HepG2 (cell line): Measurements from ENCODE around the gene GPER1. TPM values are rescaled to one million over a fixed set of nuclear protein-coding genes. Genes with fewer than 3 reads are reported as not detected.

Source experiments
- ARID2 ChIP-seq: sonication (generic); formaldehyde crosslinking; IDR thresholded peaks from 2 replicates; pipeline ENCODE4 v1.8.1; 2022; ENCODE audit warnings: mild to moderate bottlenecking, missing genetic modification reagents, borderline replicate concordance
- ARNTL ChIP-seq: sonication (generic); formaldehyde crosslinking; IDR thresholded peaks from 2 replicates; pipeline ENCODE4 v1.4.0; 2020; ENCODE audit warnings: mild to moderate bottlenecking, missing genetic modification reagents
- GATAD2A ChIP-seq: IDR thresholded peaks from 2 replicates; pipeline ENCODE4 v1.6.1; 2016
- SOX6 ChIP-seq, 2 experiments: fragments of 450-650 bp in 1 of 2; sonication (generic) in 1 of 2; formaldehyde crosslinking in 1 of 2; IDR thresholded peaks; 2 replicates each; pipeline versions ENCODE4 v1.4.0 to v1.6.1; 2017 to 2020; ENCODE audit warnings: antibody characterized with exemption in 1 of 2, mild to moderate bottlenecking in 1 of 2, missing genetic modification reagents in 1 of 2
- YY1 ChIP-seq: IDR thresholded peaks from 2 replicates; pipeline ENCODE4 v1.6.1; 2011; ENCODE audit warnings: low read length, low read depth, moderate library complexity, mild to moderate bottlenecking; ENCODE audit not compliant: insufficient read depth, insufficient replicate concordance
- ZBTB38 ChIP-seq: sonication (generic); formaldehyde crosslinking; IDR thresholded peaks from 2 replicates; pipeline ENCODE4 v1.5.1; 2020; ENCODE audit warnings: mild to moderate bottlenecking, missing genetic modification reagents
- ZC3H4 ChIP-seq: sonication (generic); formaldehyde crosslinking; IDR thresholded peaks from 2 replicates; pipeline ENCODE4 v1.4.0; 2020; ENCODE audit warnings: missing genetic modification reagents, borderline replicate concordance
- ZNF317 ChIP-seq: sonication (generic); formaldehyde crosslinking; IDR thresholded peaks from 2 replicates; pipeline ENCODE4 v1.5.0; 2020; ENCODE audit warnings: mild to moderate bottlenecking, missing genetic modification reagents
- ZNF350 ChIP-seq: sonication (generic); formaldehyde crosslinking; IDR thresholded peaks from 2 replicates; pipeline ENCODE4 v1.4.0; 2020; ENCODE audit warnings: mild to moderate bottlenecking, low read depth, missing genetic modification reagents, borderline replicate concordance
- ZNF569 ChIP-seq: sonication (generic); formaldehyde crosslinking; IDR thresholded peaks from 2 replicates; pipeline ENCODE4 v1.5.0; 2020; ENCODE audit warnings: mild to moderate bottlenecking, missing genetic modification reagents, moderate library complexity, borderline replicate concordance
- ZNF772 ChIP-seq: sonication (generic); formaldehyde crosslinking; IDR thresholded peaks from 2 replicates; pipeline ENCODE4 v1.5.0; 2020; ENCODE audit warnings: mild to moderate bottlenecking, missing genetic modification reagents
- ZNF780A ChIP-seq: sonication (generic); formaldehyde crosslinking; IDR thresholded peaks from 2 replicates; pipeline ENCODE4 v1.8.0; 2022; ENCODE audit warnings: mild to moderate bottlenecking, missing genetic modification reagents, moderate library complexity
- ZSCAN29 ChIP-seq: sonication (generic); formaldehyde crosslinking; conservative IDR thresholded peaks from 2 replicates; pipeline ENCODE4 v1.4.0; 2020; ENCODE audit warnings: mild to moderate bottlenecking, missing genetic modification reagents
- polyA plus RNA-seq, 8 experiments: library from polyadenylated mRNA; depleted of rRNA in 3 of 8; stranded (reverse) in 7 of 8; unstranded in 1 of 8; fragments of >200 nt; fragmentation: Illumina TruSeq in 4 of 8; extraction: Trizol in 4 of 8; gene quantifications; 2 replicates each; pipeline versions ENCODE4 v1.2.1 to v1.2.3, GENCODE V29; 2011 to 2016; ENCODE audit warnings: low read depth in 4 of 8, missing spikeins in 1 of 8, mixed read lengths in 1 of 8; ENCODE audit not compliant: insufficient read depth in 1 of 8
- total RNA-seq, 5 experiments: library from RNA; depleted of rRNA; stranded (reverse); fragments of >200 nt; fragmentation: Illumina TruSeq; extraction: Trizol; gene quantifications; 2 replicates each; pipeline ENCODE4 v1.2.3, GENCODE V29; 2016; ENCODE audit warnings: low read depth in 1 of 5
- TF ChIP-seq, protein P1 (sequence below): sonication (generic); formaldehyde crosslinking; IDR thresholded peaks from 2 replicates; pipeline ENCODE4 v1.5.0; 2020; ENCODE audit warnings: missing genetic modification reagents
- TF ChIP-seq, protein P2 (sequence below): sonication (generic); formaldehyde crosslinking; IDR thresholded peaks from 2 replicates; pipeline ENCODE4 v1.4.0; 2020; ENCODE audit warnings: mild to moderate bottlenecking, missing genetic modification reagents
- TF ChIP-seq, protein P3 (sequence below): sonication (generic); formaldehyde crosslinking; IDR thresholded peaks from 2 replicates; pipeline ENCODE4 v1.4.0; 2020; ENCODE audit warnings: missing genetic modification reagents
- TF ChIP-seq, protein P4 (sequence below): IDR thresholded peaks from 2 replicates; pipeline ENCODE4 v1.6.1; 2012; ENCODE audit warnings: low read depth, low read length, improper control_type of control experiment
- TF ChIP-seq, protein P5 (sequence below): IDR thresholded peaks from 2 replicates; pipeline ENCODE4 v1.6.1; 2016; ENCODE audit warnings: low read depth
- TF ChIP-seq, protein P6 (sequence below): IDR thresholded peaks from 2 replicates; pipeline ENCODE4 v1.6.1; 2016

The GPER1 gene
- total and polyA plus RNA-seq, 2 of the 13 experiments (the other 11 are each of a cell fraction or from before 2014, with no cell fraction given): 12.7 to 19.7 TPM

DNA sequence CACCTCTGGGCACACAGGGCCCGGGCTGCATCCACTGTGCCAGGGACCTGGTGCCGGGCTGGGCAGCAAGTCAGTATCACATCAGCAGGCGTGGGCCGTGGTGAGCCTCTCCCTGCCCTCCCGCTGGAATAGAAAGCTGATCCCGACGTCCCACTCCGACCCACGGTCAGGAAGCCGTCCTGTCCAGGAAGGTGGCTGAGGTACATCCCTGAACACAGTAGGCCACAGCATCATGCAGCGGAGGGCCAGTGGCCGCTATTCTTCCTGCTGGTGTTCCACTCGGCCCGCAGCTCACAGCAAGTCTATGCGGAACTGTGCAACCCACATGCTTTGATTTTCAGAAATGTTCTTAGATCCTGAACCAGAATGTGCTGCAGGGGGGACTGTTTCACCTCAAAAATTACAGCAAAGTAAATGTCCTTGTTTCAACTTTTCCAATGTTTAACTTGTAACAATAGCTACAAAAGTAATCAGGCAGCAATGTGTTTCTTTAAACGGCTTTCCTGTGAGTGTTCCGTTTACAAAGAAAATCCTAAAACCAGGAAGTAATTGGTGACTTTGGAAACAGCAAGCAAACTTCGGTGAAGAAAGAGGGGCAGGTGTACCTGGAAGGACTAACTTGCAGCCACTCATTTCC is 44.2 kb upstream of the GPER1 start (continued):
- TF ChIP-seq, protein P1, sequence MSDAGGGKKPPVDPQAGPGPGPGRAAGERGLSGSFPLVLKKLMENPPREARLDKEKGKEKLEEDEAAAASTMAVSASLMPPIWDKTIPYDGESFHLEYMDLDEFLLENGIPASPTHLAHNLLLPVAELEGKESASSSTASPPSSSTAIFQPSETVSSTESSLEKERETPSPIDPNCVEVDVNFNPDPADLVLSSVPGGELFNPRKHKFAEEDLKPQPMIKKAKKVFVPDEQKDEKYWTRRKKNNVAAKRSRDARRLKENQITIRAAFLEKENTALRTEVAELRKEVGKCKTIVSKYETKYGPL: no peak
- peak; percentile 58; the same call in 1 of the 2 replicates for TF ChIP-seq ZNF772
- TF ChIP-seq, protein P2, sequence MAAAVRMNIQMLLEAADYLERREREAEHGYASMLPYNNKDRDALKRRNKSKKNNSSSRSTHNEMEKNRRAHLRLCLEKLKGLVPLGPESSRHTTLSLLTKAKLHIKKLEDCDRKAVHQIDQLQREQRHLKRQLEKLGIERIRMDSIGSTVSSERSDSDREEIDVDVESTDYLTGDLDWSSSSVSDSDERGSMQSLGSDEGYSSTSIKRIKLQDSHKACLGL (CRISPR knock-in tag): no peak
- no peak for TF ChIP-seq ARNTL (CRISPR knock-in tag)
- no peak for TF ChIP-seq YY1
- 0 out of 2 replicates have a peak, but pooled peaks have one; percentile 12 for TF ChIP-seq ZNF350
- TF ChIP-seq ZSCAN29 (CRISPR knock-in tag): no peak
- TF ChIP-seq, protein P3, sequence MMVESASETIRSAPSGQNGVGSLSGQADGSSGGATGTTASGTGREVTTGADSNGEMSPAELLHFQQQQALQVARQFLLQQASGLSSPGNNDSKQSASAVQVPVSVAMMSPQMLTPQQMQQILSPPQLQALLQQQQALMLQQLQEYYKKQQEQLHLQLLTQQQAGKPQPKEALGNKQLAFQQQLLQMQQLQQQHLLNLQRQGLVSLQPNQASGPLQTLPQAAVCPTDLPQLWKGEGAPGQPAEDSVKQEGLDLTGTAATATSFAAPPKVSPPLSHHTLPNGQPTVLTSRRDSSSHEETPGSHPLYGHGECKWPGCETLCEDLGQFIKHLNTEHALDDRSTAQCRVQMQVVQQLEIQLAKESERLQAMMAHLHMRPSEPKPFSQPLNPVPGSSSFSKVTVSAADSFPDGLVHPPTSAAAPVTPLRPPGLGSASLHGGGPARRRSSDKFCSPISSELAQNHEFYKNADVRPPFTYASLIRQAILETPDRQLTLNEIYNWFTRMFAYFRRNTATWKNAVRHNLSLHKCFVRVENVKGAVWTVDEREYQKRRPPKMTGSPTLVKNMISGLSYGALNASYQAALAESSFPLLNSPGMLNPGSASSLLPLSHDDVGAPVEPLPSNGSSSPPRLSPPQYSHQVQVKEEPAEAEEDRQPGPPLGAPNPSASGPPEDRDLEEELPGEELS (CRISPR knock-in tag): 0 out of 2 replicates have a peak, but pooled peaks have one; percentile 18
- TF ChIP-seq, protein P4, sequence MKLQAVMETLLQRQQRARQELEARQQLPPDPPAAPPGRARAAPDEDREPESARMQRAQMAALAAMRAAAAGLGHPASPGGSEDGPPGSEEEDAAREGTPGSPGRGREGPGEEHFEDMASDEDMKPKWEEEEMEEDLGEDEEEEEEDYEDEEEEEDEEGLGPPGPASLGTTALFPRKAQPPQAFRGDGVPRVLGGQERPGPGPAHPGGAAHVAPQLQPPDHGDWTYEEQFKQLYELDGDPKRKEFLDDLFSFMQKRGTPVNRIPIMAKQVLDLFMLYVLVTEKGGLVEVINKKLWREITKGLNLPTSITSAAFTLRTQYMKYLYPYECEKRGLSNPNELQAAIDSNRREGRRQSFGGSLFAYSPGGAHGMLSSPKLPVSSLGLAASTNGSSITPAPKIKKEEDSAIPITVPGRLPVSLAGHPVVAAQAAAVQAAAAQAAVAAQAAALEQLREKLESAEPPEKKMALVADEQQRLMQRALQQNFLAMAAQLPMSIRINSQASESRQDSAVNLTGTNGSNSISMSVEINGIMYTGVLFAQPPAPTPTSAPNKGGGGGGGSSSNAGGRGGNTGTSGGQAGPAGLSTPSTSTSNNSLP: no peak
- no peak for TF ChIP-seq ZNF780A (CRISPR knock-in tag)
- no peak for TF ChIP-seq SOX6 (IDR thresholded peaks at IDR 0.05)
- TF ChIP-seq SOX6 (CRISPR knock-in tag; IDR thresholded peaks at IDR 0.05): peak; percentile 34; the same call in 1 of the 2 replicates
- 0 out of 2 replicates have a peak, but pooled peaks have one; percentile 77 for TF ChIP-seq ARID2 (CRISPR knock-in tag)
- TF ChIP-seq, protein P5, sequence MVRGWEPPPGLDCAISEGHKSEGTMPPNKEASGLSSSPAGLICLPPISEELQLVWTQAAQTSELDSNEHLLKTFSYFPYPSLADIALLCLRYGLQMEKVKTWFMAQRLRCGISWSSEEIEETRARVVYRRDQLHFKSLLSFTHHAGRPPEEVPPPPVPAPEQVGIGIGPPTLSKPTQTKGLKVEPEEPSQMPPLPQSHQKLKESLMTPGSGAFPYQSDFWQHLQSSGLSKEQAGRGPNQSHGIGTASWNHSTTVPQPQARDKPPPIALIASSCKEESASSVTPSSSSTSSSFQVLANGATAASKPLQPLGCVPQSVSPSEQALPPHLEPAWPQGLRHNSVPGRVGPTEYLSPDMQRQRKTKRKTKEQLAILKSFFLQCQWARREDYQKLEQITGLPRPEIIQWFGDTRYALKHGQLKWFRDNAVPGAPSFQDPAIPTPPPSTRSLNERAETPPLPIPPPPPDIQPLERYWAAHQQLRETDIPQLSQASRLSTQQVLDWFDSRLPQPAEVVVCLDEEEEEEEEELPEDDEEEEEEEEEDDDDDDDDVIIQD (CRISPR knock-in tag): no peak
- TF ChIP-seq ZNF569 (CRISPR knock-in tag): no peak
- TF ChIP-seq ZNF317 (CRISPR knock-in tag): peak; percentile 82
- 0 out of 2 replicates have a peak, but pooled peaks have one; percentile 18 for TF ChIP-seq GATAD2A (CRISPR knock-in tag)
- TF ChIP-seq ZC3H4: 0 out of 2 replicates have a peak, but pooled peaks have one; percentile 23
- TF ChIP-seq, protein P6, sequence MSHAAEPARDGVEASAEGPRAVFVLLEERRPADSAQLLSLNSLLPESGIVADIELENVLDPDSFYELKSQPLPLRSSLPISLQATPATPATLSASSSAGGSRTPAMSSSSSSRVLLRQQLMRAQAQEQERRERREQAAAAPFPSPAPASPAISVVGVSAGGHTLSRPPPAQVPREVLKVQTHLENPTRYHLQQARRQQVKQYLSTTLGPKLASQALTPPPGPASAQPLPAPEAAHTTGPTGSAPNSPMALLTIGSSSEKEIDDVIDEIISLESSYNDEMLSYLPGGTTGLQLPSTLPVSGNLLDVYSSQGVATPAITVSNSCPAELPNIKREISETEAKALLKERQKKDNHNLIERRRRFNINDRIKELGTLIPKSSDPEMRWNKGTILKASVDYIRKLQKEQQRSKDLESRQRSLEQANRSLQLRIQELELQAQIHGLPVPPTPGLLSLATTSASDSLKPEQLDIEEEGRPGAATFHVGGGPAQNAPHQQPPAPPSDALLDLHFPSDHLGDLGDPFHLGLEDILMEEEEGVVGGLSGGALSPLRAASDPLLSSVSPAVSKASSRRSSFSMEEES (CRISPR knock-in tag): no peak
- peak; percentile 99 for TF ChIP-seq ZBTB38 (CRISPR knock-in tag)
